ENCODE data around the gene RBMS3.

DNA sequence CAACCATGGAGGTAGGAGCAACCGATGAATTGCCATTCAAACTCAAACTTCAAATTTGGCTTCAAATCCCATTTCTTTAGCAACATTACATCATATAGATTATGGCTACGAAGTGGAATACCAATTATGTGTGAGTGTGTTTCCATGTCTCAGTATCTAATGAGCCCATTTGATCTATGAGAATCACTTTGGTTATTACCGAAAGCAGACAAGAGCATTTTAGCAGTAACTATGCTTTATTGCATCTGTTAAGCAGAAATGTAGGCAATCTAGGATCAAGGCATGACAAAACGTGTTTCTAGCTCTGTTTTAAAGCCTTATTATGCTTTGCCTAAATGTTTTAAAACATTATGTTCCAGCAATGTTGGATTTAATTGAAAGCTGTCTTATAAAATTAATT lies 743.6 kb downstream of the RBMS3 start:
- TF ChIP-seq ZNF138 (CRISPR knock-in tag; conservative IDR thresholded peaks at IDR 0.05), result no peak
- no peak for TF ChIP-seq FOXK1 (CRISPR knock-in tag; IDR thresholded peaks at IDR 0.05)
- no peak for TF ChIP-seq HMGA2 (CRISPR knock-in tag; IDR thresholded peaks at IDR 0.05)
- no peak for TF ChIP-seq CTCF (IDR thresholded peaks at IDR 0.05)
- TF ChIP-seq FOXJ3 (CRISPR knock-in tag; IDR thresholded peaks at IDR 0.05; ENCODE audit: borderline replicate concordance), result no peak
- TF ChIP-seq, protein P1, sequence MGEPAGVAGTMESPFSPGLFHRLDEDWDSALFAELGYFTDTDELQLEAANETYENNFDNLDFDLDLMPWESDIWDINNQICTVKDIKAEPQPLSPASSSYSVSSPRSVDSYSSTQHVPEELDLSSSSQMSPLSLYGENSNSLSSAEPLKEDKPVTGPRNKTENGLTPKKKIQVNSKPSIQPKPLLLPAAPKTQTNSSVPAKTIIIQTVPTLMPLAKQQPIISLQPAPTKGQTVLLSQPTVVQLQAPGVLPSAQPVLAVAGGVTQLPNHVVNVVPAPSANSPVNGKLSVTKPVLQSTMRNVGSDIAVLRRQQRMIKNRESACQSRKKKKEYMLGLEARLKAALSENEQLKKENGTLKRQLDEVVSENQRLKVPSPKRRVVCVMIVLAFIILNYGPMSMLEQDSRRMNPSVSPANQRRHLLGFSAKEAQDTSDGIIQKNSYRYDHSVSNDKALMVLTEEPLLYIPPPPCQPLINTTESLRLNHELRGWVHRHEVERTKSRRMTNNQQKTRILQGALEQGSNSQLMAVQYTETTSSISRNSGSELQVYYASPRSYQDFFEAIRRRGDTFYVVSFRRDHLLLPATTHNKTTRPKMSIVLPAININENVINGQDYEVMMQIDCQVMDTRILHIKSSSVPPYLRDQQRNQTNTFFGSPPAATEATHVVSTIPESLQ (CRISPR knock-in tag; IDR thresholded peaks at IDR 0.05), result no peak
- no peak for TF ChIP-seq STAT6 (CRISPR knock-in tag; conservative IDR thresholded peaks at IDR 0.05; ENCODE audit: low read depth)
- TF ChIP-seq ELF4 (CRISPR knock-in tag; IDR thresholded peaks at IDR 0.05; ENCODE audit: low read depth), result no peak
- TF ChIP-seq CREM (CRISPR knock-in tag; IDR thresholded peaks at IDR 0.05), result no peak
- no peak for TF ChIP-seq GABPB1 (CRISPR knock-in tag; IDR thresholded peaks at IDR 0.05)
- TF ChIP-seq ZNF425 (CRISPR knock-in tag; conservative IDR thresholded peaks at IDR 0.05), result no peak
- no peak for TF ChIP-seq TP53 (CRISPR knock-in tag; IDR thresholded peaks at IDR 0.05)
- no peak for TF ChIP-seq ZNF121 (CRISPR knock-in tag; IDR thresholded peaks at IDR 0.05)

Data from WTC11 (cell line).